ENCODE measurements around the gene SLC8A2. TPM values are rescaled to one million over a fixed set of nuclear protein-coding genes. Genes with fewer than 3 reads are reported as not detected.
"Not testable (repeated sequence)": the region's sequence is repeated elsewhere in the genome, so short reads cannot be mapped to it uniquely, and the experiment has no call there.

The SLC8A2 gene
- total RNA-seq, 3 donors from 2014 or later (not counting 1 experiment from before 2014, with no cell fraction given): 0.20 TPM; not detected in 2

GRCh38 chr19:47386582-47386981, 85.1 kb downstream of the SLC8A2 start:
- ATAC-seq; H3K27ac ChIP-seq (ENCODE audit: low read length); H3K9me3 Mint-ChIP-seq; H3K27me3 ChIP-seq (ENCODE audit: control insufficient read depth, insufficient read depth, low read length); DNase-seq; intact Hi-C loops (cut with micrococcal nuclease); H3K27me3 Mint-ChIP-seq (ENCODE audit: low read depth in 2 of 2); H3K4me3 ChIP-seq (ENCODE audit: low read length); H3K9me3 ChIP-seq (ENCODE audit: control insufficient read depth, insufficient read depth, low read length); H3K27ac Mint-ChIP-seq; H3K4me3 Mint-ChIP-seq; H3K36me3 Mint-ChIP-seq; H3K36me3 ChIP-seq (ENCODE audit: control insufficient read depth, insufficient read depth, low read length): not testable (repeated sequence)
- WGBS (ENCODE audit: insufficient coverage): 94% methylated on average over 10 of the region's 12 CpGs
- H3K4me1 Mint-ChIP-seq: peaks cover 33 to 35% of the 10 kb centered on the region in 2 donors
- H3K4me1 ChIP-seq (ENCODE audit: control insufficient read depth, insufficient read depth, low read length): peaks cover 44% of the 10 kb centered on the region

GRCh38 chr19:47384533-47384932, 87.2 kb downstream of the SLC8A2 start:
- not testable (repeated sequence) for H3K27me3 ChIP-seq (ENCODE audit: control insufficient read depth, insufficient read depth, low read length); H3K9me3 Mint-ChIP-seq; H3K9me3 ChIP-seq (ENCODE audit: control insufficient read depth, insufficient read depth, low read length); H3K4me3 ChIP-seq (ENCODE audit: low read length); ATAC-seq; DNase-seq; H3K27ac ChIP-seq (ENCODE audit: low read length); H3K36me3 Mint-ChIP-seq; H3K27me3 Mint-ChIP-seq (ENCODE audit: low read depth in 2 of 2); H3K27ac Mint-ChIP-seq; H3K4me3 Mint-ChIP-seq
- WGBS (ENCODE audit: insufficient coverage): 82% methylated on average over 4 of the region's 4 CpGs
- H3K4me1 ChIP-seq (ENCODE audit: control insufficient read depth, insufficient read depth, low read length): peaks cover 54% of the 10 kb centered on the region
- intact Hi-C loops (cut with micrococcal nuclease): loop anchor here (5.0 kb wide), 1 partner anchor 37 kb away; the partner anchor contains the start of gene DHX34
- H3K4me1 Mint-ChIP-seq: peaks cover 33 to 45% of the 10 kb centered on the region in 2 donors
- peaks cover 10% of the 10 kb centered on the region for H3K36me3 ChIP-seq (ENCODE audit: control insufficient read depth, insufficient read depth, low read length)

- not testable (repeated sequence) for H3K9me3 ChIP-seq (ENCODE audit: control insufficient read depth, insufficient read depth, low read length); H3K9me3 Mint-ChIP-seq; H3K36me3 Mint-ChIP-seq; H3K27ac Mint-ChIP-seq; ATAC-seq; H3K4me3 ChIP-seq (ENCODE audit: low read length); DNase-seq; H3K27ac ChIP-seq (ENCODE audit: low read length); H3K4me3 Mint-ChIP-seq; H3K27me3 Mint-ChIP-seq (ENCODE audit: low read depth in 2 of 2); H3K27me3 ChIP-seq (ENCODE audit: control insufficient read depth, insufficient read depth, low read length)
- 93% methylated on average over 3 of the region's 5 CpGs for WGBS (ENCODE audit: insufficient coverage)
- Histone ChIP-seq H3K36me3 (ENCODE audit: control insufficient read depth, insufficient read depth, low read length) (peaks cover 10% of the 10 kb centered on the region), H3K4me1 (ENCODE audit: control insufficient read depth, insufficient read depth, low read length) (peaks cover 51% of the 10 kb centered on the region)
- intact Hi-C loops (cut with micrococcal nuclease): loop anchor here (5.0 kb wide), 1 partner anchor 37 kb away; the partner anchor contains the start of gene DHX34
- H3K4me1 Mint-ChIP-seq: peaks cover 28 to 38% of the 10 kb centered on the region in 2 donors
Measured at GRCh38 chr19:47383890-47384289, 87.8 kb downstream of the SLC8A2 start.

- H3K4me3 ChIP-seq (ENCODE audit: low read length): no peak overlapping the region
- Mint-ChIP-seq H3K27me3 (ENCODE audit: low read depth in 2 of 2) (no peaks in the 10 kb centered on the region), H3K27ac (peak overlapping the region; percentile 89 to 92), H3K36me3 (no peaks in the 10 kb centered on the region), H3K4me1 (peaks cover 28 to 43% of the 10 kb centered on the region in 2 donors), H3K4me3 (peak overlapping the region; percentile 82), H3K9me3 (no peaks in the 10 kb centered on the region)
- H3K9me3 ChIP-seq (ENCODE audit: control insufficient read depth, insufficient read depth, low read length): no peaks in the 10 kb centered on the region
- DNase-seq (peak; percentile 59 to 61), ATAC-seq (peak; percentile 94 to 97 (median 94))
- H3K4me1 ChIP-seq (ENCODE audit: control insufficient read depth, insufficient read depth, low read length): peaks cover 43% of the 10 kb centered on the region
- peaks cover 21% of the 10 kb centered on the region for H3K36me3 ChIP-seq (ENCODE audit: control insufficient read depth, insufficient read depth, low read length)
- H3K27ac ChIP-seq (ENCODE audit: low read length): peak overlapping the region; percentile 1
- WGBS (ENCODE audit: insufficient coverage): 12% methylated on average over 11 of the region's 11 CpGs
- intact Hi-C loops (cut with micrococcal nuclease): loop anchor here (5.0 kb wide), 1 partner anchor 34 kb away; the partner anchor contains the start of gene DHX34
- no peak for TF ChIP-seq CTCF (IDR thresholded peaks at IDR 0.05)
- H3K27me3 ChIP-seq (ENCODE audit: control insufficient read depth, insufficient read depth, low read length): no peaks in the 10 kb centered on the region
Measured at GRCh38 chr19:47381653-47382279, 89.9 kb downstream of the SLC8A2 start.

GRCh38 chr19:47381121-47381520, 90.6 kb downstream of the SLC8A2 start:
- ATAC-seq (no peak), DNase-seq (no peak)
- Mint-ChIP-seq H3K27ac (peak overlapping the region; percentile 89 to 92), H3K4me3 (peak overlapping the region; percentile 82), H3K9me3 (no peaks in the 10 kb centered on the region), H3K36me3 (no peaks in the 10 kb centered on the region), H3K4me1 (peaks cover 28 to 43% of the 10 kb centered on the region in 2 donors), H3K27me3 (ENCODE audit: low read depth in 2 of 2) (no peaks in the 10 kb centered on the region)
- H3K9me3 ChIP-seq (ENCODE audit: control insufficient read depth, insufficient read depth, low read length): no peaks in the 10 kb centered on the region
- peaks cover 43% of the 10 kb centered on the region for H3K4me1 ChIP-seq (ENCODE audit: control insufficient read depth, insufficient read depth, low read length)
- H3K27me3 ChIP-seq (ENCODE audit: control insufficient read depth, insufficient read depth, low read length): no peaks in the 10 kb centered on the region
- no peak overlapping the region for H3K4me3 ChIP-seq (ENCODE audit: low read length)
- H3K27ac ChIP-seq (ENCODE audit: low read length): peak overlapping the region; percentile 1
- TF ChIP-seq CTCF (IDR thresholded peaks at IDR 0.05): no peak
- intact Hi-C loops (cut with micrococcal nuclease): loop anchor here (5.0 kb wide), 1 partner anchor 34 kb away; the partner anchor contains the start of gene DHX34
- H3K36me3 ChIP-seq (ENCODE audit: control insufficient read depth, insufficient read depth, low read length): peaks cover 28% of the 10 kb centered on the region
- 90% methylated on average over 14 of the region's 14 CpGs for WGBS (ENCODE audit: insufficient coverage)
